GM21423 (cell line): Measurements from ENCODE around the gene ZNF530.
A peak's percentile ranks its signal among the peaks of the same experiment; 100 is the strongest.

Experiments used
- ATAC-seq: cut with Tn5 transposase; IDR thresholded peaks from one replicate; pipeline ENCODE4 v1.9.1; 2021; ENCODE audit warnings: mild to moderate bottlenecking, moderate library complexity; ENCODE audit not compliant: unreplicated experiment

The ZNF530 gene

DNA sequence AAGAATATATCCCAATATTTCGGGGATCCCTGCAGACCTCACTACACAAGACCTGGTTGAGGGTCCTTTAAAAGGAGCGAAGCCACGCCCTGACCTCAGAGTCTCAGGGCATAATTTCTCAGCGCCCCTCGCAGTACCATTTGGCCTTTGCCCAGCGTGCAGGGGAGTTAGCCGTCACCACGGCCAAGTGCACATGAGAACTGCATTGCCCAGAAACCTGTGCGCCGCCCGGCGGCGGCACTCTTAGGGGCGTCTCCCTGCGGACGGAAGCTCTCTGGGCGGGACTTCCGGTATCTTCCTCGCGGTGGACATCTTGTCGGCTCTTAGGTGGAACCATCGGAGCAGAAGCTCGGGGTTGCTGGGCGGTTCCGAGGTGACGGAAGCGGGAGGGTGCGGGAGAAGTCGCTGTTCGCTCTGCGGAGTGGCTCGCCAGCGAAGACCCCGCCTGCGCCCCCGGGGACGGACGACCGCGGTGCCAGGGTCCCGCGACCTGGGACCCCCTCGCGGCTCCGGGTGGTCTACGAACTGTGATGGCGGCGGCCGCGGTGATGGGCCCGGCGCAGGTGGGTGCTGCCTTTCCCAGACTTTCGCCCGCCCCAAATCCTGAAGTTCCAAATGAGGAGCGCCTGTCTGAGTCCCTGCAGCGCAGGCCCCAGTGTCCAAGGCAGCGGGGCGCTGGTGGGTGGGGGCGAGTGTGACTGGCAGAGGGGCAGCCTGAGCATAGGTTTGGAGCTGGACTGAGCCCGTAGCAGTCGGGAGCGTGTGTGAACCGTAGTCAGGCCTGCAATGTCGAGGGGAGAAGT, 14.5 kb downstream of the ZNF530 start, which contains the start of gene ZNF134:
Gene ZNF134, plus strand, starts transcription at position 302 of the 803 bp plus-strand sequence. CDS start 5,227 bp downstream, outside the sequence.
- peak; percentile 96 for ATAC-seq

GRCh38 chr19:57615346-57615745, 15.7 kb downstream of the ZNF530 start:
- no peak for ATAC-seq

- ATAC-seq, result no peak
Observed at GRCh38 chr19:57620673-57621348, 21.1 kb downstream of the ZNF530 start.

DNA sequence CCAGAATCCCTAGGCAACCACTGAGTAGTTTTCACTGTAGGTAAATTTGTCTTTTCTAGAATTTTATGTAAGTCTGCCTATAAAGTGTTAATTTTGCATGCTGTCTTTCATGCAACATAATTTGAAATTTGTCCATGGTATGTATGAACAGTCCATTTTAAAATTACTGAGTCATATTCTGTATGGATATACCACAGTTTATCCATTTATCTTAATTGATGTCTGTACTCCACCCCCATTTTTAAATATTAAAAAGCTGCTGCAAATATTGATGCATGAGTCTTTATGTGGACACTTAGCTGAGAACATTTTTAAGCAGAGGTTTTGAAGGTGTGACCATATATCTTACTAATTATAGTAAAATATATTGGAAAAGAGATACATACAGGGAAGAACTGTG, 23.4 kb downstream of the ZNF530 start:
- ATAC-seq, result no peak

DNA sequence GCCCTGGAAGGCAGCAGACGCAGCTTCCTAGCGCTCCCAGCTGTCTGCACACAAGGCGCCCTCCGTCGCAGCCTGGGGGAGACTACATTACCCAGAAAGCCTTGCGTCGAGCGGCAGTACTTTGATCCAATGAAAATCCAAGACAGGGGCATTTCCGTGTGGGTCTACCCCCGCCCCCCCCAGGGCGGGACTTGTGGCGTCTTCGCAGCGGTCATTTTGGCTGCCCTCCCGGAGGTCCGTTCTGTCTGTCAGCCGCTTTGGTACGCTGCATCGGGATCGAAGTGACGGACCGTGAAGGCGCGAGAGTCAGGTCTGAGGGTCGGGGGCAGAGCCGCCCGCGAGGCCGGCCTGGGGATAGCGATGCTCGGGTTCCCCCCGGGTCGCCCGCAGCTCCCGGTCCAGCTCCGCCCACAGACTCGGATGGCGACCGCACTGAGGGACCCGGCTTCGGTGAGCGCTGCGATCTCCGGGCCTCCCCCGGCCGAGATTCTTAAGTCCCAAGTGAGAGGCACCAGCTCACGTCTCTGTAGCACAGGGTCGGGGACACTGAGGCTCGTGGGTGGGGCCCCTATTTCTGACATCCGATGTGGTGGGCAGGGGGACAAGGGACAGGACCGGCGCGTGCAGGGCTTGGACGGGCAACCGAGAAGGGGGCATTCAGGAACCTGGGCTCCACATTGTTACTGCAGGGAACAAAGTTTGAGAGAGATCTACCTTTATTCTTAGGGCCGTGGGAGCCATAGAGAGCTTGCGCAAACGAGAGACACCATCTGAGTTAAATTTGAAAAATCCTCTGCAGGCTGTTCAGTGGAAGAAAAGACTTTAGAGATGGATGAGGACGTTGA, 33.5 kb downstream of the ZNF530 start, which contains the start of gene ZNF211:
Gene ZNF211, plus strand, starts transcription at position 182 of the 845 bp plus-strand sequence. Its CDS starts 179 bp downstream, at position 361.
- peak; percentile 97 for ATAC-seq

DNA sequence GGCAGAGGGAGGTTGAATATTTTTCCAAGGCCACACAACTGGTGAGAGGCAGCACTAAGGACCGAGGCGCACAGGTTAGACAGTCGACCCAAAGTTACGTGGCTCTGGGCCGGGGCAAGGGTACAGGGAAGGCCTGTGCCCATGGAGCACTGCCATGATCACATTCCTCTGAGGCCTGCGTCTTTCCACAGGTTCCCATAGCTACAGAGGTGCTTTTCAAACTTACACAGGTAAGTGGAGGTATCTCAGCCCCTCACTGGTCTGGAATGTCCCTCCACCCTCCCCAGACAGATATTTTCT, 34.1 kb downstream of the ZNF530 start:
- no peak for ATAC-seq

DNA sequence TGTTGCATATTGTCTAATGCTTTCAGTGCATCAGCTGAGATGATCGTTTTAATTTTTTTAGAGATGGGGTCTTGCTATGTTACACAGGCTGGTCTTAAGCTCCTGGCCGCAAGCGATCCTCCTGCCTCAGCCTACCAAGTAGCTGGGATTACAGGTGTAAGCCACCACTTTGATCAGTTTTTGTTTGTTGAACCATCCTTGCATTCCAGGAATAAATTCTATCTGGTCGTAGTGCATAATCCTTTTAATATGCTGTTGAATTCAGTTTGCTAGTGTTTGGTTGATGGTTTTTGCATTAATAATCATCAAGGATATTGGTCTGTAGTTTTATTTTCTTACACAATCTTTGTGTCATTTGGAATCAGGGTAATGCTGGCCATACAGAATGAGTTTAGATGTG, 37.7 kb downstream of the ZNF530 start:
- ATAC-seq, result no peak

DNA sequence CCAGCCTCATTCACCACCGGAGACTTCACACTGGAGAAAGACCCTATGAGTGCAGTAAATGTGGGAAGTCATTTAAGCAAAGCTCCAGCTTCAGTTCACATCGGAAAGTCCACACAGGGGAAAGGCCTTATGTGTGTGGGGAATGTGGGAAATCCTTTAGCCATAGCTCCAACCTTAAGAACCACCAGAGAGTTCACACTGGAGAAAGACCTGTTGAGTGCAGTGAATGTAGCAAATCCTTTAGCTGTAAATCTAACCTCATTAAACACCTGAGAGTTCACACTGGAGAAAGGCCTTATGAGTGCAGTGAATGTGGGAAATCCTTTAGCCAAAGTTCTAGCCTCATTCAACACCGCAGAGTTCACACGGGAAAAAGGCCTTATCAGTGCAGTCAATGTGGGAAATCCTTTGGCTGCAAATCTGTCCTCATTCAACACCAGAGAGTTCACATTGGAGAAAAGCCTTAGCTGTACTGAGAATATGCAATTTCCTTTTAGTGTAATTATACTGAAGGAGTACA, 42.1 kb downstream of the ZNF530 start:
- ATAC-seq, result no peak

DNA sequence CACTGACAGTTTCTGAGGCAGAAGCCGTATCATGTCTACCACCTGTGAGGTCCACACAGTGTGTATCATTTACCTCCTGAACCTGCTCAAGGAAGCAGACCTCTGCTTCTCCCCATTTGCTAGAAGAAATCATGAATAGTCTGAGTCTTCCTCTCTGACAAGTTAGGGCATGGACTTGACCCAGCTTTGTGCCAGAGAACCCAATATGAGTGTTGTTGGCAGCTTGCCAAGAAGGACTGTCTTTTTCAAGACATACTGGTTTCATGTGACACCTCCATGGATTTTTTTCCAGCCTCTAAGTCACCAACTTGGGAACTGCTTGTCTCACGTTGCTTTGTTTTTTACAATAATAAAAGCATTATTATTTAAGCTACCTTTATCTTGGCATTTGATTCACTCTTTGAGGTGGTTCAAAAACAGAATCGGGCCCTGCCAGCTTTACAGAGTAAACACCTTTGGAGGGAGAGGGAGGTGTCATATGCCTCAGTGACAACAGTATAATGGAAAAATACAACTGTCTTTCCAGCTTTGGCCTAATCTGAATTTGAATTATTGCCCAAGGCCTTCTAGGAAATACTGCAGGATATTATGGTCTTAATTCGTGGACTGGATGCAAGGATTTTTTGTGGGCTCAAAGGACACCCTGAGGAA, 42.8 kb downstream of the ZNF530 start:
- no peak for ATAC-seq

DNA sequence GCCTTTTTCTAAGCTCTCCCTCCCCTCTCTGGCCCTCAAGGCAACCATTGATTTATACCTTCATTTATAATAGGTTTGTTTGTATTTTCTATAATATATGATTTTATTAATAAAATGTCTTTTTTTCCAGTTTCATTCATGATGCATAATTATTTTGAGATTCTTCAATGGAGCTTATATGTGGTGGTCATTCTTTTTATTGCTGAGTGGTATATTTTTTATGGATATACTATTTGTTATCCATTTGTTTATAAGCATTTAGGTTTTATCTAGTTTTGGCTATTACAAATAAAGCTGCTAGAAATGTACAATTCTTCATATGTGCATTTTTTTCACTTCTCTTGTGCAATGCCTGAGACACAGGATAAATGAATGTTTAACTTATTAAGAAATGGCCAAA, 44.0 kb downstream of the ZNF530 start:
- no peak for ATAC-seq

- no peak for ATAC-seq
Observed at GRCh38 chr19:57648331-57649003, 48.8 kb downstream of the ZNF530 start.

- no peak for ATAC-seq
Observed at GRCh38 chr19:57651654-57651996, 51.9 kb downstream of the ZNF530 start.

GRCh38 chr19:57653689-57654088, 54.0 kb downstream of the ZNF530 start:
- ATAC-seq, result no peak

GRCh38 chr19:57655443-57655842, 55.8 kb downstream of the ZNF530 start:
- no peak for ATAC-seq

- ATAC-seq, result no peak
Observed at GRCh38 chr19:57656346-57656745, 56.7 kb downstream of the ZNF530 start.
